ENCODE measurements around the gene ATG2A.

GRCh38 chr11:64936539-64936938 lies 19.5 kb upstream of the ATG2A start:
- TF ChIP-seq TAF1 (IDR thresholded peaks at IDR 0.05; ENCODE audit: low read depth, low read length) (no peak), POLR2A (IDR thresholded peaks at IDR 0.05; ENCODE audit: low read depth, low read length) (no peak), POLR2AphosphoS5 (IDR thresholded peaks at IDR 0.05; ENCODE audit: low read depth, low read length) (no peak), SPI1 (IDR thresholded peaks at IDR 0.05; ENCODE audit: low read depth, low read length) (no peak), POU2F2 (IDR thresholded peaks at IDR 0.05; ENCODE audit: low read depth, low read length) (no peak)

All from GM12891 (cell line).